ENCODE data around the gene ALX4.

- TF ChIP-seq YY1 (IDR thresholded peaks at IDR 0.05; ENCODE audit: insufficient read depth, insufficient read length) (no peak), SUZ12 (IDR thresholded peaks at IDR 0.05; ENCODE audit: extremely low read depth, insufficient read depth, insufficient read length) (no peak), ZNF274 (IDR thresholded peaks at IDR 0.05; ENCODE audit: low read depth, low read length) (no peak)
Observed at GRCh38 chr11:44221992-44222391, 87.9 kb downstream of the ALX4 start.

Measured in NT2/D1 (cell line).